ENCODE results near the gene SYT17.

Gene SYT17

GRCh38 chr16:19307587-19308241 lies 139.7 kb downstream of the SYT17 start:
- DNase-seq: no peak

GRCh38 chr16:19308392-19308791 lies 140.4 kb downstream of the SYT17 start:
- no peak for DNase-seq

- no peak for DNase-seq
These were observed 141.1 kb downstream of the SYT17 start for GRCh38 chr16:19309178-19309577.

GRCh38 chr16:19314718-19315425 lies 146.8 kb downstream of the SYT17 start:
- DNase-seq: no peak

- no peak for DNase-seq
These were observed 147.9 kb downstream of the SYT17 start for GRCh38 chr16:19315889-19316433.

- DNase-seq: no peak
These were observed 148.8 kb downstream of the SYT17 start for GRCh38 chr16:19316846-19317245.

Data from cerebellar nuclear complex (tissue), 1 donor.